H1 (cell line): Measurements from ENCODE around the gene LHFPL3. TPM values are rescaled to one million over a fixed set of nuclear protein-coding genes. Genes with fewer than 3 reads are reported as not detected.

Experiments used
- CTCF ChIA-PET: fragments of 300-600 bp; sonication (Branson Sonifier 250); formaldehyde crosslinking; loops from one replicate; lab custom pipeline; 2021; ENCODE audit not compliant: partially characterized antibody; lab: Charles Lee
- POLR2A ChIA-PET: fragments of 300-600 bp; sonication (Branson Sonifier 250); formaldehyde crosslinking; loops from one replicate; lab custom pipeline; 2021; ENCODE audit warnings: inconsistent platforms; ENCODE audit not compliant: partially characterized antibody; lab: Charles Lee
- DNase-seq, 2 experiments: peaks; one replicate each; pipeline versions ENCODE4 v3.0.0 to v3.0.0-alpha.2; 2010 to 2022; ENCODE audit warnings: low spot score in 2 of 2, low read depth in 1 of 2, mixed read lengths in 1 of 2
- FAIRE-seq: peaks from 2 replicates; lab custom pipeline; 2011; peaks lifted over from hg19 to GRCh38; lab: Jason Lieb, UNC
- H2AFZ ChIP-seq: 2 replicates; pipeline ENCODE4 v1.8.1; 2012; ENCODE audit warnings: low read length, inconsistent platforms
- H2AK5ac ChIP-seq: 2 replicates; pipeline ENCODE4 v1.6.1; 2013; ENCODE audit warnings: low read depth, low read length
- H2BK120ac ChIP-seq: replicated peaks from 2 replicates; pipeline ENCODE3; 2013; ENCODE audit warnings: low read depth, low read length, inconsistent platforms
- H2BK12ac ChIP-seq: 2 replicates; pipeline ENCODE4 v1.6.1; 2013; ENCODE audit warnings: low read depth, low read length
- H2BK15ac ChIP-seq: 2 replicates; pipeline ENCODE4 v1.6.1; 2013; ENCODE audit warnings: low read length
- H2BK20ac ChIP-seq: 2 replicates; pipeline ENCODE4 v1.6.1; 2013; ENCODE audit warnings: low read length
- H2BK5ac ChIP-seq: 2 replicates; pipeline ENCODE4 v1.6.1; 2013; ENCODE audit warnings: low read depth, low read length
- H3K14ac ChIP-seq: 2 replicates; pipeline ENCODE4 v1.6.1; 2013; ENCODE audit warnings: inconsistent platforms; ENCODE audit not compliant: insufficient read length
- H3K18ac ChIP-seq: 2 replicates; pipeline ENCODE4 v1.6.1; 2013; ENCODE audit warnings: low read length; ENCODE audit errors: extremely low read depth
- H3K23ac ChIP-seq: 2 replicates; pipeline ENCODE4 v1.6.1; 2013; ENCODE audit warnings: inconsistent platforms; ENCODE audit not compliant: insufficient read length
- H3K23me2 ChIP-seq: 2 replicates; pipeline ENCODE4 v1.6.1; 2013; ENCODE audit warnings: low read depth, low read length
- H3K27ac ChIP-seq: 2 replicates; pipeline ENCODE4 v1.6.1; 2011; ENCODE audit warnings: low read depth, low read length, inconsistent platforms
- H3K27me3 ChIP-seq, 4 experiments: replicated peaks in 1 of 4; 1 replicate in 1 of 4; 2 replicates in 3 of 4; pipeline versions ENCODE4 v1.6.1 to v1.8.1; 2011 to 2013; ENCODE audit warnings: low read length in 3 of 4, mild to moderate bottlenecking in 3 of 4, inconsistent platforms in 2 of 4, mixed read lengths in 2 of 4, moderate library complexity in 1 of 4; ENCODE audit not compliant: control insufficient read depth in 3 of 4, insufficient read depth in 3 of 4; ENCODE audit errors: extremely low read depth in 1 of 4
- H3K36me3 ChIP-seq, 4 experiments: 2 replicates each; pipeline versions ENCODE4 v1.6.1 to v1.8.1; 2011 to 2013; ENCODE audit warnings: mild to moderate bottlenecking in 4 of 4, low read length in 3 of 4, moderate library complexity in 2 of 4, control low read depth in 1 of 4, inconsistent platforms in 1 of 4; ENCODE audit not compliant: insufficient read depth in 4 of 4, control insufficient read depth in 2 of 4
- H3K4ac ChIP-seq: replicated peaks from 2 replicates; pipeline ENCODE3; 2013; ENCODE audit warnings: low read length, low read depth, mixed read lengths, inconsistent platforms; ENCODE audit not compliant: insufficient read length
- H3K4me1 ChIP-seq, 4 experiments: replicated peaks in 1 of 4; 1 replicate in 1 of 4; 2 replicates in 3 of 4; pipeline versions ENCODE4 v1.6.1 to v1.8.1; 2011 to 2013; ENCODE audit warnings: low read length in 3 of 4, inconsistent platforms in 2 of 4, mixed read lengths in 1 of 4; ENCODE audit not compliant: insufficient read depth in 4 of 4, control insufficient read depth in 3 of 4
- H3K4me2 ChIP-seq, 2 experiments: 2 replicates each; pipeline versions ENCODE4 v1.6.1 to v1.8.1; 2011 to 2013; ENCODE audit warnings: low read depth in 2 of 2, low read length in 2 of 2, control low read depth in 1 of 2, inconsistent platforms in 1 of 2, mild to moderate bottlenecking in 1 of 2; ENCODE audit not compliant: insufficient read depth in 1 of 2
- H3K4me3 ChIP-seq, 4 experiments: fragments of 200-600, 300-600 bp in 1 of 4; sonication (generic), shearing (Covaris generic), sonication (Bioruptor Twin) in 1 of 4; 2 replicates each; pipeline versions ENCODE4 v1.5.1 to v1.8.1; 2011 to 2016; ENCODE audit warnings: low read length in 4 of 4, low read depth in 3 of 4, control low read depth in 2 of 4, inconsistent platforms in 2 of 4, mild to moderate bottlenecking in 2 of 4, mixed read lengths in 1 of 4, moderate library complexity in 1 of 4; ENCODE audit not compliant: insufficient read depth in 2 of 4; ENCODE audit errors: extremely low read depth in 1 of 4
- H3K56ac ChIP-seq: replicated peaks from 2 replicates; pipeline ENCODE3; 2013; ENCODE audit warnings: low read depth, mild to moderate bottlenecking, mixed read lengths, low read length, inconsistent platforms; ENCODE audit not compliant: insufficient read length
- H3K79me1 ChIP-seq: 2 replicates; pipeline ENCODE4 v1.6.1; 2013; ENCODE audit warnings: low read depth, low read length, control low read depth
- H3K79me2 ChIP-seq, 2 experiments: 2 replicates each; pipeline versions ENCODE4 v1.6.1 to v1.8.1; 2012 to 2013; ENCODE audit warnings: low read length in 2 of 2, mild to moderate bottlenecking in 2 of 2, inconsistent platforms in 1 of 2; ENCODE audit not compliant: insufficient read depth in 2 of 2, control insufficient read depth in 1 of 2
- H3K9ac ChIP-seq, 4 experiments: replicated peaks in 1 of 4; 1 replicate in 1 of 4; 2 replicates in 3 of 4; pipeline versions ENCODE4 v1.6.1 to v1.8.1; 2011 to 2013; ENCODE audit warnings: low read depth in 3 of 4, low read length in 3 of 4, control low read depth in 2 of 4, mild to moderate bottlenecking in 2 of 4, moderate library complexity in 2 of 4, inconsistent platforms in 1 of 4; ENCODE audit errors: extremely low read depth in 1 of 4
- H3K9me3 ChIP-seq, 2 experiments: 2 replicates each; pipeline versions ENCODE4 v1.6.1 to v1.8.1; 2012 to 2013; ENCODE audit warnings: mild to moderate bottlenecking in 2 of 2, moderate library complexity in 2 of 2, control low read depth in 1 of 2, inconsistent platforms in 1 of 2, low read depth in 1 of 2, low read length in 1 of 2, mixed read lengths in 1 of 2; ENCODE audit not compliant: insufficient read depth in 2 of 2
- H4K20me1 ChIP-seq, 2 experiments: replicated peaks in 1 of 2; 2 replicates each; pipeline versions ENCODE3 to v1.8.1; 2011 to 2013; ENCODE audit warnings: inconsistent platforms in 2 of 2, low read length in 2 of 2, mild to moderate bottlenecking in 1 of 2; ENCODE audit not compliant: insufficient read depth in 2 of 2, control insufficient read depth in 1 of 2
- H4K5ac ChIP-seq: 2 replicates; pipeline ENCODE4 v1.6.1; 2013; ENCODE audit warnings: low read length, low read depth, mixed read lengths, inconsistent platforms; ENCODE audit not compliant: insufficient read length
- H4K8ac ChIP-seq: 2 replicates; pipeline ENCODE4 v1.8.0; 2013; ENCODE audit warnings: mild to moderate bottlenecking, moderate library complexity, low read length, inconsistent platforms; ENCODE audit not compliant: insufficient read depth; ENCODE audit errors: extremely low read depth
- H4K91ac ChIP-seq: replicated peaks from 2 replicates; pipeline ENCODE3; 2013; ENCODE audit warnings: low read length, mixed read lengths, inconsistent platforms; ENCODE audit not compliant: insufficient read length
- BACH1 ChIP-seq: IDR thresholded peaks from 2 replicates; pipeline ENCODE4 v1.6.1; 2012; ENCODE audit warnings: low read length, improper control_type of control experiment
- BRCA1 ChIP-seq: IDR thresholded peaks from 2 replicates; pipeline ENCODE4 v1.6.1; 2012; ENCODE audit warnings: low read depth, low read length, improper control_type of control experiment
- FOSL1 ChIP-seq: IDR thresholded peaks from 2 replicates; pipeline ENCODE4 v1.6.1; 2011; ENCODE audit warnings: mild to moderate bottlenecking, low read depth, low read length, moderate library complexity; ENCODE audit not compliant: insufficient read depth
- GTF2F1 ChIP-seq: IDR thresholded peaks from 2 replicates; pipeline ENCODE4 v1.6.1; 2012; ENCODE audit warnings: low read depth, low read length, improper control_type of control experiment, borderline replicate concordance
- MAFK ChIP-seq: IDR thresholded peaks from 2 replicates; pipeline ENCODE4 v1.6.1; 2012; ENCODE audit warnings: low read depth, mild to moderate bottlenecking, improper control_type of control experiment, low read length
- NANOG ChIP-seq: IDR thresholded peaks from 2 replicates; pipeline ENCODE4 v1.6.1; 2011; ENCODE audit warnings: low read length, low read depth, mild to moderate bottlenecking, inconsistent platforms; ENCODE audit not compliant: insufficient read depth, poor library complexity, severe bottlenecking
- NRF1 ChIP-seq: IDR thresholded peaks from 2 replicates; pipeline ENCODE4 v1.6.1; 2011; ENCODE audit warnings: mild to moderate bottlenecking, low read depth, low read length, improper control_type of control experiment
- PHF8 ChIP-seq: fragments of 200-600 bp; sonication (generic); conservative IDR thresholded peaks from 2 replicates; pipeline ENCODE4 v1.7.1; 2012; ENCODE audit warnings: low read depth, mild to moderate bottlenecking, inconsistent platforms, low read length, moderate library complexity
- POLR2AphosphoS5 ChIP-seq: IDR thresholded peaks from 2 replicates; pipeline ENCODE4 v1.6.1; 2011; ENCODE audit warnings: low read depth, low read length
- ZNF274 ChIP-seq: IDR thresholded peaks from 2 replicates; pipeline ENCODE4 v1.7.0; 2012; ENCODE audit warnings: low read length, borderline replicate concordance; ENCODE audit errors: extremely low read depth
- WGBS, 2 experiments: shearing (Covaris generic) in 1 of 2; methylation state at CpG; one replicate each; pipeline versions ENCODE4 v1.1.6 to v1.1.7; 2013 to 2015; ENCODE audit warnings: low lambda C conversion rate in 2 of 2, mixed read lengths in 2 of 2, inconsistent platforms in 1 of 2, low coverage in 1 of 2, missing lambda C conversion rate in 1 of 2; ENCODE audit not compliant: insufficient replicate concordance in 2 of 2, insufficient coverage in 1 of 2, insufficient read length in 1 of 2; ENCODE audit errors: extremely low coverage in 1 of 2, missing lambda C conversion rate in 1 of 2; 5-methylcytosine and 5-hydroxymethylcytosine counted together
- polyA plus RNA-seq, 7 experiments: library from polyadenylated mRNA; depleted of rRNA in 3 of 7; stranded (reverse) in 5 of 7; unstranded in 2 of 7; fragments of >200 nt in 5 of 7; fragments of 200-250 nt in 2 of 7; gene quantifications; 1 replicate in 5 of 7; 2 replicates in 1 of 7; 4 replicates in 1 of 7; pipeline versions ENCODE4 v1.2.1 to v1.2.3, GENCODE V29; 2011 to 2013; ENCODE audit warnings: missing spikeins in 2 of 7, mixed read lengths in 2 of 7
- total RNA-seq: library from RNA; stranded (reverse); fragmentation: NEBNext Ultra II Directional; extraction: Animal tissue kit (Norgen Biotek cat#: 25700); gene quantifications from 2 replicates; pipeline ENCODE4 v1.2.1, GENCODE V29; 2021
- TF ChIP-seq, protein P1 (sequence below): IDR thresholded peaks from 2 replicates; pipeline ENCODE4 v1.6.1; 2011; ENCODE audit warnings: low read length, improper control_type of control experiment
- TF ChIP-seq, protein P2 (sequence below): IDR thresholded peaks from 2 replicates; pipeline ENCODE4 v1.6.1; 2012; ENCODE audit warnings: low read length, inconsistent platforms

LHFPL3 gene
- total and polyA plus RNA-seq, 2 of the 8 experiments (the other 6 are each of a cell fraction or from before 2014, with no cell fraction given), result 0.24 to 0.50 TPM

DNA sequence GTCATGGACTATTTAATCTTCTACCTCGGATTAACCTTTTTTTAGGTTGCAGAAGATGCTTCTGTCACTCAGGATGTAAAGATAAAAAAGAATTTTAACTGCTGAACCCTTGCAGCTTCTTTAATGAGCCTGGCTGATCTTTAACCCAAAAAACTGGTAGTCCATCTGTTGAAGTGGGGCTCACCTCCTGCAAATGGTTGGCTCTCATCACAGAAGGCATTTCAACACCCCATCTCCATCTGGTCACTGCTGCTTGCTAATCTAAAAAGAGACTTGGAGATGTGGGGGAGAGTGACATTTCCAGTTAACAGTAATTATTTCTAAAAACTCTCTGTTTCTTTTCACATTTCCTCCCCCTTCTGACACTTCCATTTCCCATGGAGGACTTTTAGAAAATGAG is 208.6 kb downstream of the LHFPL3 start:
- H3K4me1 ChIP-seq, result no peaks in the 10 kb centered on the region
- H2BK20ac ChIP-seq, result no peak overlapping the region
- no peak overlapping the region for H3K14ac ChIP-seq
- whole genome bisulfite sequencing, 2 experiments, result 50% methylated on average over 1 of the region's 1 CpG; no CpG with 5 or more reads in 1 of the 2 experiments
- DNase-seq, result no peak
- no peak overlapping the region for H4K8ac ChIP-seq
- H3K4me3 ChIP-seq, result no peak overlapping the region
- H3K18ac ChIP-seq, result no peak overlapping the region
- no peak overlapping the region for H2AFZ ChIP-seq
- H3K9me3 ChIP-seq, result peaks cover 44 to 64% of the 10 kb centered on the region in 2 experiments; a peak in 3 of 4 replicates
- H3K23ac ChIP-seq, result no peak overlapping the region
- H4K91ac ChIP-seq, result no peak overlapping the region
- H2BK15ac ChIP-seq, result no peak overlapping the region
- H4K20me1 ChIP-seq, result no peaks in the 10 kb centered on the region
- H2BK120ac ChIP-seq, result no peak overlapping the region
- no peaks in the 10 kb centered on the region for H3K36me3 ChIP-seq
- no peaks in the 10 kb centered on the region; a peak in 1 of 7 replicates for H3K27me3 ChIP-seq
- no peak overlapping the region for H2BK5ac ChIP-seq
- ChIA-PET POLR2A (no interaction called here), CTCF (no interaction called here)
- no peak for FAIRE-seq
- H3K56ac ChIP-seq, result no peak overlapping the region
- no peak overlapping the region for H2BK12ac ChIP-seq
- no peaks in the 10 kb centered on the region for H3K23me2 ChIP-seq
- no peaks in the 10 kb centered on the region for H3K79me2 ChIP-seq
- H3K4ac ChIP-seq, result no peak overlapping the region
- H3K9ac ChIP-seq, result no peak overlapping the region
- H3K4me2 ChIP-seq, result no peak overlapping the region
- H3K27ac ChIP-seq, result no peak overlapping the region
- no peak overlapping the region for H4K5ac ChIP-seq
- H2AK5ac ChIP-seq, result no peak overlapping the region
- H3K79me1 ChIP-seq, result no peaks in the 10 kb centered on the region
- no peak for TF ChIP-seq FOSL1
- TF ChIP-seq GTF2F1, result no peak
- TF ChIP-seq, protein P1, sequence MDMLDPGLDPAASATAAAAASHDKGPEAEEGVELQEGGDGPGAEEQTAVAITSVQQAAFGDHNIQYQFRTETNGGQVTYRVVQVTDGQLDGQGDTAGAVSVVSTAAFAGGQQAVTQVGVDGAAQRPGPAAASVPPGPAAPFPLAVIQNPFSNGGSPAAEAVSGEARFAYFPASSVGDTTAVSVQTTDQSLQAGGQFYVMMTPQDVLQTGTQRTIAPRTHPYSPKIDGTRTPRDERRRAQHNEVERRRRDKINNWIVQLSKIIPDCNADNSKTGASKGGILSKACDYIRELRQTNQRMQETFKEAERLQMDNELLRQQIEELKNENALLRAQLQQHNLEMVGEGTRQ, result no peak
- TF ChIP-seq BACH1, result no peak
- TF ChIP-seq BRCA1, result no peak
- no peak for TF ChIP-seq NANOG
- TF ChIP-seq ZNF274, result no peak
- TF ChIP-seq MAFK, result no peak
- no peak for TF ChIP-seq POLR2AphosphoS5
- no peak for TF ChIP-seq PHF8
- TF ChIP-seq, protein P2, sequence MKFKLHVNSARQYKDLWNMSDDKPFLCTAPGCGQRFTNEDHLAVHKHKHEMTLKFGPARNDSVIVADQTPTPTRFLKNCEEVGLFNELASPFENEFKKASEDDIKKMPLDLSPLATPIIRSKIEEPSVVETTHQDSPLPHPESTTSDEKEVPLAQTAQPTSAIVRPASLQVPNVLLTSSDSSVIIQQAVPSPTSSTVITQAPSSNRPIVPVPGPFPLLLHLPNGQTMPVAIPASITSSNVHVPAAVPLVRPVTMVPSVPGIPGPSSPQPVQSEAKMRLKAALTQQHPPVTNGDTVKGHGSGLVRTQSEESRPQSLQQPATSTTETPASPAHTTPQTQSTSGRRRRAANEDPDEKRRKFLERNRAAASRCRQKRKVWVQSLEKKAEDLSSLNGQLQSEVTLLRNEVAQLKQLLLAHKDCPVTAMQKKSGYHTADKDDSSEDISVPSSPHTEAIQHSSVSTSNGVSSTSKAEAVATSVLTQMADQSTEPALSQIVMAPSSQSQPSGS, result no peak
- TF ChIP-seq NRF1, result no peak
